ENCODE measurements around the gene P2RX4.
"Not testable (repeated sequence)": the region's sequence is repeated elsewhere in the genome, so short reads cannot be mapped to it uniquely, and the experiment has no call there.

Gene P2RX4

DNA sequence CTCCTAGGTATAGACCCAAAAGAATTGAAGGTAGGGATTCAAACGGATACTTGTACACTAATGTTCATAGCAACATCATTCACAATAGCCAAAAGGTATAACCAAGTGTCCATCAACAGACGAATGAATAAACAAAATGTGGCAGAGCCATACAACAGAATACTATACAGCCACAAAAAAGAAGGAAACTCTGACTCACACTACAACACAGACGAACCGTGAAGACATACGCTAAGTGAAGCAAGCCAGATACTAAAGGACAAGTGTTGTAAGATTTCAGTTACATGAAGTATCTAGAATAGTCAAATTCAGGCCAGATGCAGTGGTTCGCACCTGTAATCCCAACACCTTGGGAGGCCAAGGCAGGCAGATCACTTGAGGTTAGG is 67.4 kb downstream of the P2RX4 start:
- DNase-seq (no peak), ATAC-seq (replicated peaks) (peak; percentile 36 to 61)
- no peak overlapping the region for H3K4me3 Mint-ChIP-seq
- peaks cover 10 to 16% of the 10 kb centered on the region in 2 donors for H3K4me1 Mint-ChIP-seq
- peaks cover 29 to 41% of the 10 kb centered on the region in 2 donors for H3K36me3 Mint-ChIP-seq
- H3K27me3 Mint-ChIP-seq = no peaks in the 10 kb centered on the region
- H3K27ac Mint-ChIP-seq = peak overlapping the region; percentile 76
- H3K9me3 Mint-ChIP-seq = peaks cover 2 to 5% of the 10 kb centered on the region in 2 donors

DNA sequence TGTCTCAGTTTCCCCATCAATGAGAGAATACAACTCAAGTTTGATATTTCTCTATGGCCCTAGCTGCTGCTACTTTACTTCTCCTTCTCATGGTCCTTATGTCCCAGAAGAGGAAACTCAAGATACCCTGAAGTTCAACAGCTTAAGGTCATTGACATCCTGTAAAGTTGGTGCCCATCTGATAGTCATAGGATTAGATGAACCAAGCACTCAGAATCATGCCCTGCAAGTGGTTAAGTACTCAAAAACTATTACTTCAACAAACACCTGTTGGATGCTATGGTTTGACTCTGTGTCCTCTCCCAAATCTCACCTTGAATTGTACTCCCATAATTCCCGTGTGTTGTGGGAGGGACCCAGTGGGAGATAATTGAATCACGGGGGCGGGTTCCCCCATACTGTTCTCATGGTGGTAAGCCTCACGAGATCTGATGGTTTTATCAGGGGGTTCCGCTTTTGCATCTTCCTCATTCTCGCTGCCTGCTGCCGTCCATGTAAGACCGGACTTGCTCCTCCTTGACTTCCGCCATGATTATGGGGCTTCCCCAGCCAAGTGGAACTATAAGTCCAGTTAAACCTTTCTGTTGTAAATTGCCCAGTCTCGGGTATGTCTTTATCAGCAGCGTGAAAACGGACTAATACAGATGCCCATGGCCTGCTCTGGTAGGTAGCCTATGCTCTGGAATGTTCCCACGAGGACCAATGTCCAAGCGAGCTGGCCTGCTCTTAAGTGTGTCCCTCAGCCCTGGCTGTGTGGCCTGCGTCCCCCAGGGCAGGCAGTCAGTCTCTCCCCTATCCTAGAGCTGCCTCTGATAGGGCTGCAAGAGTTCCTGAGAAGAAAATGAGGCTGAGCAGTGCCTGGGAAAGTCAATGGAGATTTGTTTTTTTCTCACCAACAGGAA is 68.5 kb downstream of the P2RX4 start:
- Mint-ChIP-seq H3K9me3 (peaks cover 2 to 5% of the 10 kb centered on the region in 2 donors), H3K4me1 (peaks cover 10 to 16% of the 10 kb centered on the region in 2 donors), H3K4me3 (no peak overlapping the region), H3K36me3 (peaks cover 23 to 33% of the 10 kb centered on the region in 2 donors), H3K27me3 (no peaks in the 10 kb centered on the region), H3K27ac (peak overlapping the region; percentile 14)
- DNase-seq (no peak), ATAC-seq (replicated peaks) (no peak)

DNA sequence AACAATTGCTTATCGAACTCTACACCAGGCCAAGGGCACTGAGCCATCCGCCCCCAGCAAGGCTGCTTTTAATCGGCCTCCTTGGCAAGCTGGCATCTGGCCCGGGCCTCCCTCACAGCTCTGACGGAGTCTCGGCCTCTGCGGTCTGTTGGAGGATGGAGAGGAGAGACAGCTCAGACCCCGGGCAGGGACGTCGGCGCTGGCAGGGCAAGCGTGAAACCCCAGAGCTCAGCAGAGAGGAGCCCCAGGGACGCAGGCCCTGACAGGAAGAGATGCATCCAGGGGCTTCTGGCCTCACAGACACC is 69.1 kb downstream of the P2RX4 start:
- DNase-seq (no peak), ATAC-seq (replicated peaks) (no peak)
- H3K4me3 Mint-ChIP-seq = no peak overlapping the region
- no peak overlapping the region for H3K27ac Mint-ChIP-seq
- peaks cover 10 to 16% of the 10 kb centered on the region in 2 donors for H3K4me1 Mint-ChIP-seq
- H3K27me3 Mint-ChIP-seq = no peaks in the 10 kb centered on the region
- peaks cover 2 to 5% of the 10 kb centered on the region in 2 donors for H3K9me3 Mint-ChIP-seq
- H3K36me3 Mint-ChIP-seq = peaks cover 20 to 29% of the 10 kb centered on the region in 2 donors

DNA sequence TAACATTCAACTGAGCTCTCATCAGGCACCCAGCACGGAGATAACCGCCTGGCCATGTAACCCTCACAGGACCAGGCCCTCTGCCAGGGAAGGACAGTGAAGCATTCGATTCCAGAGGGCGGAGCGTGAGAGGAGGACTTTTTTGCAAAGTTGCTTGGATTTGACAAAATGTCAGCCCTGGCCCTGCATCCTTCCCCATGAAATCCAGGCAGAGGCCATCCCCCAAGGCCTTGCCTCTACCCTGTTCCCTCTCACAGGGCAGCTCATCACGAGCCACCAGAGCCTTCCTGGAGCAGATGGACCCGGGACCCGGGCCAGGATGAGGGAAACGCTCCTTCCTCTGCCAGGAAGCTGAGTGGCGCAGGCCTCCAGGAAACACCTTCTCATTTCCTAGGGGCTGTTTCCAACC is 69.6 kb downstream of the P2RX4 start:
- Mint-ChIP-seq H3K9me3 (peaks cover 2 to 5% of the 10 kb centered on the region in 2 donors), H3K36me3 (peaks cover 20 to 29% of the 10 kb centered on the region in 2 donors), H3K27me3 (no peaks in the 10 kb centered on the region), H3K4me3 (no peak overlapping the region), H3K27ac (no peak overlapping the region), H3K4me1 (peaks cover 10 to 16% of the 10 kb centered on the region in 2 donors)
- ATAC-seq (replicated peaks) = no peak
- DNase-seq = no peak

DNA sequence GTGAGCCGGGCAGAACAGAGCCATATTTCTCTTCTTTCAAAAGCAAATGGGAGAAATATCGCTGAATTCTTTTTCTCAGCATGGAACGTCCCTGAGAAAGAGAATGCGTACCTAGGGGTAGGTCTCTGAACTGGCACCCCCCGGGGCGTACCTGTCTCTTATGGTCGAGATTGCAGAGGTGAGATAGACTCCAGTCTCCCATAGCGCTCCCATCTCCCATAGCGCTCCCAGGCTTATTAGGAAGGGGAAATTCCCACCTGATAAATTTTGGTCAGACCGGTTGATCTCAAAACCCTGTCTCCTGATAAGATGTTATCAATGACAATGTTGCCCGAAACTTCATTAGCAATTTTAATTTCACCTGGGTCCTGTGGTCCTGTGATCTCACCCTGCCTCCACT is 70.6 kb downstream of the P2RX4 start:
- H3K9me3 Mint-ChIP-seq = not testable (repeated sequence)
- peak overlapping the region; percentile 60 for H3K27ac Mint-ChIP-seq

DNA sequence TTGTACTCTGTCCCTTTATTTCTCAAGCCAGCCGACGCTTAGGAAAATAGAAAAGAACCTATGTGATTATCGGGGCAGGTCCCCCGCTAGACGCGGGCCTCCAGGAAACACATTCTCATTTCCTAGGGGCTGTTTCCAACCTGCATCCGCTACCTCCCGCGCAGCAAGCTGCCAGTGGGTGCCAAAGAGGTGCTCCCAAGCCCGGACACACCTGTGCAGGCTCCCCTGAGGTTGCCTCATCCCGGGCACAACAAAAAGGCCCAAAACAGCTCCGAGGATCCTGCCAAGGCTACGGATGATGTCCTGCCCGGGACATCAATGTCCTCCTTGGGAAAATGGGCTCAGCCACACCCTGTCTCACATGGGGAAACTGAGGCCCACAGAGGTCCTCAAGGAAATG is 71.2 kb downstream of the P2RX4 start:
- peaks cover 24 to 26% of the 10 kb centered on the region in 2 donors for H3K36me3 Mint-ChIP-seq
- DNase-seq; H3K27ac Mint-ChIP-seq; ATAC-seq (replicated peaks); H3K9me3 Mint-ChIP-seq; H3K27me3 Mint-ChIP-seq; H3K4me3 Mint-ChIP-seq: not testable (repeated sequence)
- peaks cover 13 to 16% of the 10 kb centered on the region in 2 donors for H3K4me1 Mint-ChIP-seq

More for the DNA sequence above, 70.6 kb downstream of the P2RX4 start:
- not testable (repeated sequence) for H3K27me3 Mint-ChIP-seq; ATAC-seq (replicated peaks); DNase-seq; H3K4me3 Mint-ChIP-seq
- H3K4me1 Mint-ChIP-seq = peaks cover 11 to 16% of the 10 kb centered on the region in 2 donors
- H3K36me3 Mint-ChIP-seq = peaks cover 21 to 28% of the 10 kb centered on the region in 2 donors

DNA sequence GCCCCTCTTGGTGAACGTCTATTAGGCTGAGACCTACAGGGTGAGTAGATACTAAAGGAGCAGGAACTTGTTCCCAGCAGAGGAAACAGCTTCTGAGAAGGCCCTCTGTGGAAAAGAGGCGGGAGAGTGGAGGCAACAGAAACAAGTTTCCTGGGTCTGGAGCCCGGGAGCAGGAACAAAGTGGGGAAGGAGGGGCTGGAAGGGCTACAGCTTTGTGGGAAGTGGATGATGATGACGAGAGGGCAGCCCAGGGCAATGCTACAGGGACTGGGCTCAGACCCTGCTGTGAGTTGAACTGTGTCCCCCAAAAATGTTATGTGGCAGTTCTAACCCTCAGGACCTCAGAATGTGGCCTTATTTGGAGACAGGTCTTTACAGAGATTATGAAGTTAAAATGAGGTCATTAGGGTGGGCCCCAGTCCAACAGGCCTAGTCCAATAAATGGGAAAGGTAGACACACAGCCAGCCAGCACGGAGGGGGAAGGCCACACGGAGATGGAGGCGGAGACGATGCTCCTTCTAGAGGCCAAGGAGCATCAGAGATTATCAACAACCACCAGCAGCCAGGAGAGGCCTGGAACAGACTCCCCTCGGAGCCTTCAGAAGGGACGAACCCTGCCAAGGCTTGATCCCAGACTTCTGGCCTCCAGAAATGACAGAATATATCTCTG is 72.3 kb downstream of the P2RX4 start:
- Mint-ChIP-seq H3K4me1 (peaks cover 9 to 12% of the 10 kb centered on the region in 2 donors), H3K27ac (no peak overlapping the region), H3K36me3 (peaks cover 24 to 27% of the 10 kb centered on the region in 2 donors), H3K4me3 (no peak overlapping the region), H3K9me3 (peaks cover 2 to 3% of the 10 kb centered on the region in 2 donors), H3K27me3 (no peaks in the 10 kb centered on the region)
- no peak for ATAC-seq (replicated peaks)
- no peak for DNase-seq

DNA sequence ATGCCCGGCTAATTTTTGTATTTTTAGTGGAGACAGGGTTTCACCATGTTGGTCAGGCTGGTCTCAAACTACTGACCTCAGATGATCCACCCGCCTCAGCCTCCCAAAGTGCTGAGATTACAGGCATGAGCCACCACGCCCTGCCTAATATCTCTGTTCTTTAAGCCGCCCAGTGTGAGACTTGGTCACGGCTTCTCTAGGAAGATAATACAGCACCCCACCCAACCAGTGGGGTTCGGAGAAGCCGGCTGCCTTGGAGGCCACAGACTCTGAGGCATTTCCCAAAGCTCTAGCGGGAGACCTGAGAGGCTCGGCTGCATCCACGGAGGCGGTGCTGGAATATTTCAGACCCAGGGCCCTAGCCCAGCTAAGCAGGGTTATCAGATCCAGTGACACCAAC is 73.0 kb downstream of the P2RX4 start:
- not testable (repeated sequence) for H3K27me3 Mint-ChIP-seq; H3K9me3 Mint-ChIP-seq; ATAC-seq (replicated peaks); DNase-seq; H3K4me3 Mint-ChIP-seq; H3K4me1 Mint-ChIP-seq; H3K27ac Mint-ChIP-seq
- peaks cover 22 to 27% of the 10 kb centered on the region in 2 donors for H3K36me3 Mint-ChIP-seq

DNA sequence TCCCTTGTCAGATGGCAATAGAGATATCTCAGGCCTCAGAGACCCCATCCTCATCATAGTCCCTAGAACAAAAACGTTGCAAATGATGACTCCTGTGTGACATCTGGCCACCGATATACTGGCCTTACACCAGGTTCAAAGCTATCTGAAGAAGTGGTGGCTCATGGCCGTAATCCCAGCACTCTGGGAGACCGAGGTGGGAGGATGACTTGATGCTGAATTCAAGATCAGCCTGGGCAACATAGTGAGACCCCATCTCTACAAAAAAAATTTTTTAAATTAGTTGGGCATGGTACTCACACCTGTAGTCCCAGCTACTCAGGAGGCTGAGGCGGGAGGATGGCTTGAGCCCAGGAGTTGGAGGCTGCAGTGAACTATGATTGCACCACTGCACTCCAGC is 73.5 kb downstream of the P2RX4 start:
- H3K4me3 Mint-ChIP-seq = no peak overlapping the region
- H3K4me1 Mint-ChIP-seq = peaks cover 9 to 12% of the 10 kb centered on the region in 2 donors
- H3K9me3 Mint-ChIP-seq = no peaks in the 10 kb centered on the region
- DNase-seq = no peak
- ATAC-seq (replicated peaks) = no peak
- H3K27ac Mint-ChIP-seq = no peak overlapping the region
- H3K27me3 Mint-ChIP-seq = no peaks in the 10 kb centered on the region
- H3K36me3 Mint-ChIP-seq = peaks cover 21 to 25% of the 10 kb centered on the region in 2 donors

Data from stimulated activated naive B cell treated with anti-CD40 and anti-IgM and Interleukin-4, amounts not matched to agents 10 μg/mL and 1 μg/mL and 100 μg/mL, for 72 hours (primary cell).